HepG2 (cell line): ENCODE results near the gene B9D2. TPM values are rescaled to one million over a fixed set of nuclear protein-coding genes. Genes with fewer than 3 reads are reported as not detected.
A peak's percentile ranks its signal among the peaks of the same experiment; 100 is the strongest.

Source experiments
- CHCHD3 ChIP-seq: sonication (generic); formaldehyde crosslinking; IDR thresholded peaks from 2 replicates; pipeline ENCODE4 v1.8.0; 2022; ENCODE audit warnings: mild to moderate bottlenecking, missing genetic modification reagents, moderate library complexity
- DDIT3 ChIP-seq: sonication (generic); formaldehyde crosslinking; IDR thresholded peaks from 2 replicates; pipeline ENCODE4 v1.4.0; 2020; ENCODE audit warnings: mild to moderate bottlenecking, missing genetic modification reagents
- FIP1L1 ChIP-seq: fragments of 200-400 bp; formaldehyde crosslinking; IDR thresholded peaks from 2 replicates; pipeline ENCODE4 v1.6.1; 2018; ENCODE audit warnings: low read depth, mild to moderate bottlenecking, low read length, moderate library complexity, borderline replicate concordance; ENCODE audit not compliant: insufficient read depth
- FOXA1 ChIP-seq, 2 experiments: fragments of 450-650 bp in 1 of 2; sonication (generic) in 1 of 2; formaldehyde crosslinking in 1 of 2; IDR thresholded peaks; 2 replicates each; pipeline versions ENCODE4 v1.4.0 to v1.6.1; 2016 to 2020; ENCODE audit warnings: missing genetic modification reagents in 1 of 2
- GATAD2A ChIP-seq: IDR thresholded peaks from 2 replicates; pipeline ENCODE4 v1.6.1; 2016
- ISL2 ChIP-seq: sonication (generic); formaldehyde crosslinking; IDR thresholded peaks from 2 replicates; pipeline ENCODE4 v1.5.0; 2020; ENCODE audit warnings: missing genetic modification reagents
- MLLT10 ChIP-seq: sonication (generic); formaldehyde crosslinking; IDR thresholded peaks from 2 replicates; pipeline ENCODE4 v1.4.0; 2020; ENCODE audit warnings: missing genetic modification reagents
- MNT ChIP-seq: fragments of 450-650 bp; IDR thresholded peaks from 2 replicates; pipeline ENCODE4 v1.6.1; 2016
- NFKB2 ChIP-seq: sonication (generic); formaldehyde crosslinking; IDR thresholded peaks from 2 replicates; pipeline ENCODE4 v1.4.0; 2020; ENCODE audit warnings: missing genetic modification reagents, borderline replicate concordance
- SIX1 ChIP-seq: sonication (generic); formaldehyde crosslinking; IDR thresholded peaks from 2 replicates; pipeline ENCODE4 v1.4.0; 2020; ENCODE audit warnings: missing genetic modification reagents, borderline replicate concordance
- ZFP90 ChIP-seq: sonication (generic); formaldehyde crosslinking; IDR thresholded peaks from 2 replicates; pipeline ENCODE4 v1.8.0; 2022; ENCODE audit warnings: missing genetic modification reagents, mild to moderate bottlenecking, inconsistent platforms, borderline replicate concordance
- ZHX2 ChIP-seq, 2 experiments: sonication (generic) in 1 of 2; formaldehyde crosslinking in 1 of 2; IDR thresholded peaks; 2 replicates each; pipeline versions ENCODE4 v1.6.1 to v1.9.0; 2014 to 2022; ENCODE audit warnings: antibody characterized with exemption in 1 of 2, borderline replicate concordance in 1 of 2, inconsistent platforms in 1 of 2, low read depth in 1 of 2, missing genetic modification reagents in 1 of 2
- ZNF260 ChIP-seq: sonication (generic); formaldehyde crosslinking; IDR thresholded peaks from 2 replicates; pipeline ENCODE4 v1.4.0; 2020; ENCODE audit warnings: missing genetic modification reagents, low read depth, mild to moderate bottlenecking, borderline replicate concordance
- ZNF484 ChIP-seq: sonication (generic); formaldehyde crosslinking; IDR thresholded peaks from 2 replicates; pipeline ENCODE4 v1.5.1; 2020; ENCODE audit warnings: mild to moderate bottlenecking, low read depth, missing genetic modification reagents, borderline replicate concordance
- ZNF644 ChIP-seq: IDR thresholded peaks from 2 replicates; pipeline ENCODE4 v1.6.1; 2016; ENCODE audit warnings: low read depth
- ZNF670 ChIP-seq: sonication (generic); formaldehyde crosslinking; IDR thresholded peaks from 2 replicates; pipeline ENCODE4 v1.8.0; 2022; ENCODE audit warnings: mild to moderate bottlenecking, missing genetic modification reagents, borderline replicate concordance
- ZNF7 ChIP-seq: IDR thresholded peaks from 2 replicates; pipeline ENCODE4 v1.6.1; 2016; ENCODE audit warnings: missing biosample characterization, missing genetic modification reagents
- ZNF749 ChIP-seq: sonication (generic); formaldehyde crosslinking; IDR thresholded peaks from 2 replicates; pipeline ENCODE4 v1.8.0; 2022; ENCODE audit warnings: mild to moderate bottlenecking, missing genetic modification reagents, moderate library complexity, borderline replicate concordance
- polyA plus RNA-seq, 8 experiments: library from polyadenylated mRNA; depleted of rRNA in 3 of 8; stranded (reverse) in 7 of 8; unstranded in 1 of 8; fragments of >200 nt; fragmentation: Illumina TruSeq in 4 of 8; extraction: Trizol in 4 of 8; gene quantifications; 2 replicates each; pipeline versions ENCODE4 v1.2.1 to v1.2.3, GENCODE V29; 2011 to 2016; ENCODE audit warnings: low read depth in 4 of 8, missing spikeins in 1 of 8, mixed read lengths in 1 of 8; ENCODE audit not compliant: insufficient read depth in 1 of 8
- total RNA-seq, 5 experiments: library from RNA; depleted of rRNA; stranded (reverse); fragments of >200 nt; fragmentation: Illumina TruSeq; extraction: Trizol; gene quantifications; 2 replicates each; pipeline ENCODE4 v1.2.3, GENCODE V29; 2016; ENCODE audit warnings: low read depth in 1 of 5
- TF ChIP-seq, protein P1 (sequence below): sonication (generic); formaldehyde crosslinking; IDR thresholded peaks from 2 replicates; pipeline ENCODE4 v1.9.0; 2021; ENCODE audit warnings: missing genetic modification reagents, borderline replicate concordance

Gene B9D2
- total and polyA plus RNA-seq, 2 of the 13 experiments (the other 11 are each of a cell fraction or from before 2014, with no cell fraction given): 3.1 to 4.4 TPM

DNA sequence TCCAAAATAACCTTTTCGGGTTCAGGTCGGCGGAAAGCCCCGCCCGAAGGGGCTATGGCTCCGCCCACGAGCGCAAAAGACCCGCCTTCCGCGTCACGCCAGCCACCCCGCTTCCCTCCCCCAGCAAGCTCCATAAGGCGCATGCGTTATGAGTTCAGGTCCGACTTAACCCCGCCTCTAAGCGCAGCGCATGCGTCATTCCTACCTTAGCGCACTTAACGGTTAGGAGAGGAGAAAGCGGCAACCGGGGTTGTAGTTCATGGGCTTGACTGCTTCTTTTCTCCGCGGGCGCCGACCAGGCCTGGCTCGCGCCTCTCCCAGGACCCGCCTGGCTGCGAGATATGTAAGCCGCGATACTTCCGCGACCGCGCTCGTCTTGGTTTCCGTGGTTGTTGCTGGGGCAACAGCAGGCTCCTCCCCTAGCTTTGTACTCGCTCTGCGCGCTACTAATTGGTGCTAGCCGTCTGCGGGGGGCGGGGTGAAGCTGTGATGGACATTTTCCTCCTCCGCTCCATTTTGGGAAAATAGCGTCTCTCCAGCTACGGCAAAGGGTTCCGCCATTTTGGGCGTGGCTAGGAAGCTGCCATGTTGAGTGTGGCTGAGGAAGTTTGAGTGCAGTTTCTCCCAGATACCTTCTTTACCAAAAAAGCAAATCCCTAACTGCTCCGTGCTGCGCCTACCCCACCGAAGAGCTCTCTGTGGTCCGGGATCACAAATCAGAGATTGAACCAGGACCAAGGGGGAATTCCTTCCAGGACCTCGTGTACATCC, at the start of gene B9D2 (continued):
- TF ChIP-seq ZHX2 (IDR thresholded peaks at IDR 0.05; ENCODE audit: low read depth) (peak; percentile 100), ZHX2 (CRISPR knock-in tag; IDR thresholded peaks at IDR 0.05; ENCODE audit: borderline replicate concordance) (no peak), MNT (peak; percentile 12; the same call in 1 of the 2 replicates), FIP1L1 (no peak), MLLT10 (CRISPR knock-in tag) (no peak), ZFP90 (CRISPR knock-in tag) (no peak), FOXA1 (IDR thresholded peaks at IDR 0.05) (no peak), FOXA1 (CRISPR knock-in tag; IDR thresholded peaks at IDR 0.05) (no peak), ZNF749 (CRISPR knock-in tag) (no peak), ZNF7 (CRISPR knock-in tag) (no peak), ZNF260 (CRISPR knock-in tag) (no peak), ZNF670 (CRISPR knock-in tag) (peak; percentile 37; the same call in 1 of the 2 replicates), SIX1 (no peak), GATAD2A (no peak), ISL2 (CRISPR knock-in tag) (no peak), NFKB2 (CRISPR knock-in tag) (peak; percentile 38; the same call in 1 of the 2 replicates), ZNF484 (CRISPR knock-in tag) (no peak), CHCHD3 (CRISPR knock-in tag) (no peak), ZNF644 (CRISPR knock-in tag) (peak; percentile 68; the same call in 1 of the 2 replicates), DDIT3 (no peak)
- TF ChIP-seq, protein P1, sequence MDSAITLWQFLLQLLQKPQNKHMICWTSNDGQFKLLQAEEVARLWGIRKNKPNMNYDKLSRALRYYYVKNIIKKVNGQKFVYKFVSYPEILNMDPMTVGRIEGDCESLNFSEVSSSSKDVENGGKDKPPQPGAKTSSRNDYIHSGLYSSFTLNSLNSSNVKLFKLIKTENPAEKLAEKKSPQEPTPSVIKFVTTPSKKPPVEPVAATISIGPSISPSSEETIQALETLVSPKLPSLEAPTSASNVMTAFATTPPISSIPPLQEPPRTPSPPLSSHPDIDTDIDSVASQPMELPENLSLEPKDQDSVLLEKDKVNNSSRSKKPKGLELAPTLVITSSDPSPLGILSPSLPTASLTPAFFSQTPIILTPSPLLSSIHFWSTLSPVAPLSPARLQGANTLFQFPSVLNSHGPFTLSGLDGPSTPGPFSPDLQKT (CRISPR knock-in tag): no peak
